SK-N-SH treated with all-trans-retinoic acid at 6 μM for 48 hours (cell line): ENCODE measurements around the gene EPHA6.

Experiments used
- ATAC-seq: fragments of 200-7000 bp; cut with Tn5 transposase; 3 replicates; pipeline ENCODE4 v1.9.1; 2020; ENCODE audit warnings: mild to moderate bottlenecking, moderate library complexity
- ARNTL ChIP-seq: fragments of 450-650 bp; formaldehyde crosslinking; IDR thresholded peaks from 2 replicates; pipeline ENCODE4 v1.5.0; 2020; ENCODE audit warnings: low read depth, mild to moderate bottlenecking, moderate library complexity, borderline replicate concordance
- BACH2 ChIP-seq: fragments of 250-450 bp; sonication (Bioruptor Pico); IDR thresholded peaks from 2 replicates; pipeline ENCODE4 v1.9.0; 2021; ENCODE audit warnings: mild to moderate bottlenecking, borderline replicate concordance
- ESRRG ChIP-seq: fragments of 250-450 bp; sonication (Bioruptor Pico); IDR thresholded peaks from 2 replicates; pipeline ENCODE4 v1.6.1; 2021; ENCODE audit warnings: mild to moderate bottlenecking
- GLIS3 ChIP-seq: fragments of 250-450 bp; sonication (Bioruptor Pico); IDR thresholded peaks from 2 replicates; pipeline ENCODE4 v1.5.0; 2020; ENCODE audit warnings: mild to moderate bottlenecking, moderate library complexity
- OSR1 ChIP-seq: fragments of 250-450 bp; sonication (Bioruptor Pico); IDR thresholded peaks from 2 replicates; pipeline ENCODE4 v1.8.0; 2022; ENCODE audit warnings: moderate library complexity, mild to moderate bottlenecking, inconsistent platforms
- PPARA ChIP-seq: fragments of 250-450 bp; sonication (Bioruptor Pico); IDR thresholded peaks from 2 replicates; pipeline ENCODE4 v1.5.0; 2020; ENCODE audit warnings: mild to moderate bottlenecking, borderline replicate concordance
- RARB ChIP-seq: fragments of 250-450 bp; sonication (Bioruptor Pico); IDR thresholded peaks from 2 replicates; pipeline ENCODE4 v1.8.0; 2021; ENCODE audit warnings: mild to moderate bottlenecking, moderate library complexity
- TCF4 ChIP-seq: fragments of 250-450 bp; sonication (Bioruptor Pico); IDR thresholded peaks from 2 replicates; pipeline ENCODE4 v1.8.0; 2021; ENCODE audit warnings: mild to moderate bottlenecking, moderate library complexity, borderline replicate concordance
- ZC3H10 ChIP-seq: fragments of 250-450 bp; sonication (Bioruptor Pico); IDR thresholded peaks from 2 replicates; pipeline ENCODE4 v1.5.1; 2021; ENCODE audit warnings: mild to moderate bottlenecking, moderate library complexity
- ZFP3 ChIP-seq: fragments of 250-450 bp; sonication (Bioruptor Pico); IDR thresholded peaks from 2 replicates; pipeline ENCODE4 v1.5.0; 2020; ENCODE audit warnings: mild to moderate bottlenecking, moderate library complexity
- ZFP30 ChIP-seq: fragments of 450-650 bp; formaldehyde crosslinking; IDR thresholded peaks from 2 replicates; pipeline ENCODE4 v1.5.0; 2022; ENCODE audit warnings: mild to moderate bottlenecking, moderate library complexity
- ZNF565 ChIP-seq: fragments of 450-650 bp; formaldehyde crosslinking; conservative IDR thresholded peaks from 2 replicates; pipeline ENCODE4 v1.5.0; 2020; ENCODE audit warnings: low read depth, mild to moderate bottlenecking, moderate library complexity
- ZNF70 ChIP-seq: fragments of 450-650 bp; formaldehyde crosslinking; IDR thresholded peaks from 2 replicates; pipeline ENCODE4 v1.5.0; 2020; ENCODE audit warnings: mild to moderate bottlenecking, moderate library complexity
- ZNF8 ChIP-seq: fragments of 450-650 bp; formaldehyde crosslinking; IDR thresholded peaks from 2 replicates; pipeline ENCODE4 v1.5.0; 2020; ENCODE audit warnings: mild to moderate bottlenecking, moderate library complexity
- TF ChIP-seq, protein P1 (sequence below): fragments of 250-450 bp; sonication (Bioruptor Pico); IDR thresholded peaks from 2 replicates; pipeline ENCODE4 v1.8.0; 2020; ENCODE audit warnings: mild to moderate bottlenecking, moderate library complexity, borderline replicate concordance
- TF ChIP-seq, protein P2 (sequence below): fragments of 250-450 bp; sonication (Bioruptor Pico); IDR thresholded peaks from 2 replicates; pipeline ENCODE4 v1.8.0; 2021; ENCODE audit warnings: low read depth, mild to moderate bottlenecking, moderate library complexity, borderline replicate concordance
- TF ChIP-seq, protein P3 (sequence below): fragments of 250-450 bp; sonication (Bioruptor Pico); IDR thresholded peaks from 2 replicates; pipeline ENCODE4 v1.5.1; 2021; ENCODE audit warnings: mild to moderate bottlenecking, moderate library complexity
- TF ChIP-seq, protein P4 (sequence below): fragments of 250-450 bp; sonication (Bioruptor Pico); IDR thresholded peaks from 2 replicates; pipeline ENCODE4 v1.5.0; 2020; ENCODE audit warnings: mild to moderate bottlenecking, moderate library complexity

Gene EPHA6

DNA sequence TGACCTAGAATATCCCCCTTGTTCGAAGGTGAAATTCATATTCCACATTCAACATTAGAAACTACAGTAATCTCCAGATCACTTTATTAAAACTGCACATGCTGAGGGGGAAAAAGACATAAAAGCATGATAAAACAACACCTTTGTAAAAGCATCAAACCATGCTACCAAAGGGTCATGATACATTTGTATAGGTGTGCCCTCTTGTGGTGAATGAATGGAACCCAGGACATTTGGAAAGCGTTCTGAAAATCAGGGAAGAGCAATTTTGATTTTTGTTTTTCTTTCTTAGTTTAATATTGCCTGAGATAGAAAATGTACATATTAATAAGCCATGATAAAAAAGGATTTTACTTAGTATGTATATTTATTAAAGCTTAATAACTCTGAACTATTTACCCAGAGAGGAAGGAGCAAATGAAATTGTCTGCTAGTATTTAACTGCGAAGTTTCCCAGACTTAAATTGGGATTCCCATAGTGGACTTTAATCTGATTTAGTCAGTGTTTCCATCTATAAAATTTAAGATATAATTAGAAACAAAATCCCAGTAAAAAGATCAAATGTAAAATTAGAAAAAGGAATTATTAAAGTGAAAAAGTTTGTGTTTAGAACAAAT lies 844.4 kb downstream of the EPHA6 start:
- ATAC-seq = peak; percentile 63; the same call in 2 of the 3 replicates
- TF ChIP-seq PPARA (CRISPR knock-in tag) (no peak), RARB (no peak), GLIS3 (CRISPR knock-in tag) (no peak)
- TF ChIP-seq, protein P1, sequence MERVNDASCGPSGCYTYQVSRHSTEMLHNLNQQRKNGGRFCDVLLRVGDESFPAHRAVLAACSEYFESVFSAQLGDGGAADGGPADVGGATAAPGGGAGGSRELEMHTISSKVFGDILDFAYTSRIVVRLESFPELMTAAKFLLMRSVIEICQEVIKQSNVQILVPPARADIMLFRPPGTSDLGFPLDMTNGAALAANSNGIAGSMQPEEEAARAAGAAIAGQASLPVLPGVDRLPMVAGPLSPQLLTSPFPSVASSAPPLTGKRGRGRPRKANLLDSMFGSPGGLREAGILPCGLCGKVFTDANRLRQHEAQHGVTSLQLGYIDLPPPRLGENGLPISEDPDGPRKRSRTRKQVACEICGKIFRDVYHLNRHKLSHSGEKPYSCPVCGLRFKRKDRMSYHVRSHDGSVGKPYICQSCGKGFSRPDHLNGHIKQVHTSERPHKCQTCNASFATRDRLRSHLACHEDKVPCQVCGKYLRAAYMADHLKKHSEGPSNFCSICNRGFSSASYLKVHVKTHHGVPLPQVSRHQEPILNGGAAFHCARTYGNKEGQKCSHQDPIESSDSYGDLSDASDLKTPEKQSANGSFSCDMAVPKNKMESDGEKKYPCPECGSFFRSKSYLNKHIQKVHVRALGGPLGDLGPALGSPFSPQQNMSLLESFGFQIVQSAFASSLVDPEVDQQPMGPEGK (CRISPR knock-in tag) = no peak
- TF ChIP-seq, protein P2, sequence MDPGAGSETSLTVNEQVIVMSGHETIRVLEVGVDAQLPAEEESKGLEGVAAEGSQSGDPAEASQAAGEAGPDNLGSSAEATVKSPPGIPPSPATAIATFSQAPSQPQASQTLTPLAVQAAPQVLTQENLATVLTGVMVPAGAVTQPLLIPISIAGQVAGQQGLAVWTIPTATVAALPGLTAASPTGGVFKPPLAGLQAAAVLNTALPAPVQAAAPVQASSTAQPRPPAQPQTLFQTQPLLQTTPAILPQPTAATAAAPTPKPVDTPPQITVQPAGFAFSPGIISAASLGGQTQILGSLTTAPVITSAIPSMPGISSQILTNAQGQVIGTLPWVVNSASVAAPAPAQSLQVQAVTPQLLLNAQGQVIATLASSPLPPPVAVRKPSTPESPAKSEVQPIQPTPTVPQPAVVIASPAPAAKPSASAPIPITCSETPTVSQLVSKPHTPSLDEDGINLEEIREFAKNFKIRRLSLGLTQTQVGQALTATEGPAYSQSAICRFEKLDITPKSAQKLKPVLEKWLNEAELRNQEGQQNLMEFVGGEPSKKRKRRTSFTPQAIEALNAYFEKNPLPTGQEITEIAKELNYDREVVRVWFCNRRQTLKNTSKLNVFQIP = no peak
- TF ChIP-seq, all 23 proteins: peak for 0

DNA sequence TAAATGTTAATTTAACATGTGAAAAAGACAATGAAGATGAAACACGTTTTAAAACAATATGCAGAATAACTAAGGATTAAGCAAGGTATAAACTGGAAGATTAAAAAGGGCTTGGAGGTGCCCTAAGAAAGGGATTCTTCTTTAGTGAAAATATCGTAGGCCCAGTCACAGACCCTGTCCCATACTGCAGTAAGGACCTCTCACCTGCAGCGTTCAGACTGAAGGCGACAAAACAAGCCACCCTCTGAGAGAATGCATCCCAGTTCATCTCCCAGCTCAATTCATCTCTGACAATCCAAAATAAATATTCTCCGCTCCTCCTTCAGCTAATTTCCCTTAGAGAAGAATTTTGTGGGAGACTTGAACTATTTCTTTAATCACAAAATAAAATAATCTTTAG lies 847.9 kb downstream of the EPHA6 start:
- no peak for ATAC-seq
- TF ChIP-seq TCF4 (CRISPR knock-in tag) (no peak), ESRRG (CRISPR knock-in tag) (no peak), OSR1 (no peak), ZFP30 (CRISPR knock-in tag) (no peak), ARNTL (no peak), ZNF565 (CRISPR knock-in tag) (no peak), ZNF8 (CRISPR knock-in tag) (no peak), GLIS3 (CRISPR knock-in tag) (no peak), ZFP3 (CRISPR knock-in tag) (no peak), RARB (no peak), BACH2 (CRISPR knock-in tag) (no peak), ZC3H10 (CRISPR knock-in tag) (no peak)
- TF ChIP-seq, protein P2 = no peak
- TF ChIP-seq, protein P3, sequence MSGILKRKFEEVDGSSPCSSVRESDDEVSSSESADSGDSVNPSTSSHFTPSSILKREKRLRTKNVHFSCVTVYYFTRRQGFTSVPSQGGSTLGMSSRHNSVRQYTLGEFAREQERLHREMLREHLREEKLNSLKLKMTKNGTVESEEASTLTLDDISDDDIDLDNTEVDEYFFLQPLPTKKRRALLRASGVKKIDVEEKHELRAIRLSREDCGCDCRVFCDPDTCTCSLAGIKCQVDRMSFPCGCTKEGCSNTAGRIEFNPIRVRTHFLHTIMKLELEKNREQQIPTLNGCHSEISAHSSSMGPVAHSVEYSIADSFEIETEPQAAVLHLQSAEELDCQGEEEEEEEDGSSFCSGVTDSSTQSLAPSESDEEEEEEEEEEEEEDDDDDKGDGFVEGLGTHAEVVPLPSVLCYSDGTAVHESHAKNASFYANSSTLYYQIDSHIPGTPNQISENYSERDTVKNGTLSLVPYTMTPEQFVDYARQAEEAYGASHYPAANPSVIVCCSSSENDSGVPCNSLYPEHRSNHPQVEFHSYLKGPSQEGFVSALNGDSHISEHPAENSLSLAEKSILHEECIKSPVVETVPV (CRISPR knock-in tag) = no peak

DNA sequence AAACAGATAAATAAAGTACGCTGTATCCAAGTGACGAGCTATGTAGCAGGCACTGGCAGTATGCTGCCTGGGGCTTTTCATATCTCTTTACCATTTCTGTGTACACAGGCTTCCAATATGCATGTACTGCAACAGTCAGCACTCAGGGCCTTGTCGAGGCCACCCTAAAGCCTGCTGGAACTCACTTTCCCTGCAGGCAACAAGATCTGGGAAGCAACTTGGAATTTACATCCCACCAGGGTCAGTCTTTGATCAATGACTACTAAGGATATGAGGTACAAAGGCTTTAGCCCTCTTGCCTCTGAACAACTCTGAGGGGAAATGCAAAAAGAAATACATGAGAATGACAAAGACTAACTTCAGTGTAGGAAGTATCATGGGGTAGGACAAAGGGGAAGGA lies 848.4 kb downstream of the EPHA6 start:
- TF ChIP-seq, protein P4, sequence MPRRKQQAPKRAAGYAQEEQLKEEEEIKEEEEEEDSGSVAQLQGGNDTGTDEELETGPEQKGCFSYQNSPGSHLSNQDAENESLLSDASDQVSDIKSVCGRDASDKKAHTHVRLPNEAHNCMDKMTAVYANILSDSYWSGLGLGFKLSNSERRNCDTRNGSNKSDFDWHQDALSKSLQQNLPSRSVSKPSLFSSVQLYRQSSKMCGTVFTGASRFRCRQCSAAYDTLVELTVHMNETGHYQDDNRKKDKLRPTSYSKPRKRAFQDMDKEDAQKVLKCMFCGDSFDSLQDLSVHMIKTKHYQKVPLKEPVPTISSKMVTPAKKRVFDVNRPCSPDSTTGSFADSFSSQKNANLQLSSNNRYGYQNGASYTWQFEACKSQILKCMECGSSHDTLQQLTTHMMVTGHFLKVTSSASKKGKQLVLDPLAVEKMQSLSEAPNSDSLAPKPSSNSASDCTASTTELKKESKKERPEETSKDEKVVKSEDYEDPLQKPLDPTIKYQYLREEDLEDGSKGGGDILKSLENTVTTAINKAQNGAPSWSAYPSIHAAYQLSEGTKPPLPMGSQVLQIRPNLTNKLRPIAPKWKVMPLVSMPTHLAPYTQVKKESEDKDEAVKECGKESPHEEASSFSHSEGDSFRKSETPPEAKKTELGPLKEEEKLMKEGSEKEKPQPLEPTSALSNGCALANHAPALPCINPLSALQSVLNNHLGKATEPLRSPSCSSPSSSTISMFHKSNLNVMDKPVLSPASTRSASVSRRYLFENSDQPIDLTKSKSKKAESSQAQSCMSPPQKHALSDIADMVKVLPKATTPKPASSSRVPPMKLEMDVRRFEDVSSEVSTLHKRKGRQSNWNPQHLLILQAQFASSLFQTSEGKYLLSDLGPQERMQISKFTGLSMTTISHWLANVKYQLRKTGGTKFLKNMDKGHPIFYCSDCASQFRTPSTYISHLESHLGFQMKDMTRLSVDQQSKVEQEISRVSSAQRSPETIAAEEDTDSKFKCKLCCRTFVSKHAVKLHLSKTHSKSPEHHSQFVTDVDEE (CRISPR knock-in tag) = no peak
- TF ChIP-seq OSR1 (no peak), ZNF70 (CRISPR knock-in tag) (no peak), GLIS3 (CRISPR knock-in tag) (no peak), ZC3H10 (CRISPR knock-in tag) (no peak)
- TF ChIP-seq, protein P2 = no peak
- no peak for ATAC-seq
